Upper lobe of right lung (tissue), 1 donor: ENCODE data around the gene AP1B1. TPM values are rescaled to one million over a fixed set of nuclear protein-coding genes. Genes with fewer than 3 reads are reported as not detected.
A peak's percentile ranks its signal among the peaks of the same experiment; 100 is the strongest.

Experiments used
- ATAC-seq: fragments of 200-7000 bp; cut with Tn5 transposase; one replicate; pipeline ENCODE4 v1.9.1; 2020; ENCODE audit warnings: mild to moderate bottlenecking, moderate library complexity
- DNase-seq: peaks from one replicate; pipeline ENCODE4 v3.0.0-alpha.2; 2020
- H3K27ac ChIP-seq: fragments of 200-600 bp; one replicate; pipeline ENCODE4 v1.8.0; 2022
- H3K27me3 ChIP-seq: fragments of 200-600 bp; one replicate; pipeline ENCODE4 v1.8.0; 2022; ENCODE audit warnings: mild to moderate bottlenecking
- H3K36me3 ChIP-seq: fragments of 200-600 bp; one replicate; pipeline ENCODE4 v1.8.0; 2022
- H3K4me1 ChIP-seq: fragments of 200-600 bp; one replicate; pipeline ENCODE4 v1.8.0; 2022
- H3K4me3 ChIP-seq: fragments of 200-600 bp; one replicate; pipeline ENCODE4 v1.8.0; 2022; ENCODE audit warnings: mild to moderate bottlenecking
- H3K9me3 ChIP-seq: fragments of 200-600 bp; one replicate; pipeline ENCODE4 v1.8.0; 2022
- CTCF ChIP-seq: fragments of 200-600 bp; IDR thresholded peaks from one replicate; pipeline ENCODE4 v1.8.0; 2022; ENCODE audit warnings: antibody characterized with exemption
- intact Hi-C: fragments of 100-400 bp; cut with DNase I; formaldehyde crosslinking; loops from one replicate; pipeline ENCODE4 v1.11.0; 2022
- total RNA-seq: library from RNA; stranded (reverse); fragmentation: NEBNext Ultra II Directional; extraction: Animal tissue kit (Norgen Biotek cat#: 25700); gene quantifications from one replicate; pipeline ENCODE4 v1.2.1, GENCODE V29; 2021
- donor health status: DM: no; HTN: yes; CAD: no; lungs with severe emphysema.

AP1B1 gene
- total RNA-seq, 1 donor from 2014 or later = 62.4 TPM

- peaks cover 78% of the 10 kb centered on the region for H3K36me3 ChIP-seq
- peak; percentile 71 for ATAC-seq
- DNase-seq = peak; percentile 87
These were observed 44.2 kb downstream of the AP1B1 start for GRCh38 chr22:29344137-29344536.

GRCh38 chr22:29343313-29343805 is 45.0 kb downstream of the AP1B1 start:
- H3K27ac ChIP-seq = no peak overlapping the region
- ATAC-seq (peak; percentile 54), DNase-seq (peak; percentile 85)
- H3K9me3 ChIP-seq = no peaks in the 10 kb centered on the region
- TF ChIP-seq CTCF = no peak
- peaks cover 78% of the 10 kb centered on the region for H3K36me3 ChIP-seq
- no peaks in the 10 kb centered on the region for H3K27me3 ChIP-seq
- intact Hi-C loops = no loop called here
- no peaks in the 10 kb centered on the region for H3K4me1 ChIP-seq
- H3K4me3 ChIP-seq = no peak overlapping the region

More at GRCh38 chr22:29344137-29344536, 44.2 kb downstream of the AP1B1 start:
- H3K27me3 ChIP-seq = no peaks in the 10 kb centered on the region
- intact Hi-C loops = no loop called here
- TF ChIP-seq CTCF = no peak
- no peaks in the 10 kb centered on the region for H3K4me1 ChIP-seq
- no peak overlapping the region for H3K4me3 ChIP-seq
- no peak overlapping the region for H3K27ac ChIP-seq
- H3K9me3 ChIP-seq = no peaks in the 10 kb centered on the region

GRCh38 chr22:29342577-29343312 is 45.6 kb downstream of the AP1B1 start:
- no peak for DNase-seq
- peak; percentile 35 for ATAC-seq
- no peaks in the 10 kb centered on the region for H3K4me1 ChIP-seq
- H3K9me3 ChIP-seq = no peaks in the 10 kb centered on the region
- H3K36me3 ChIP-seq = peaks cover 78% of the 10 kb centered on the region
- no peak for TF ChIP-seq CTCF
- no peak overlapping the region for H3K4me3 ChIP-seq
- no peak overlapping the region for H3K27ac ChIP-seq
- intact Hi-C loops = no loop called here
- no peaks in the 10 kb centered on the region for H3K27me3 ChIP-seq

- no peak for ATAC-seq
- no peak overlapping the region for H3K27ac ChIP-seq
- intact Hi-C loops = no loop called here
- no peak for DNase-seq
- peaks cover 78% of the 10 kb centered on the region for H3K36me3 ChIP-seq
- H3K4me3 ChIP-seq = no peak overlapping the region
- no peaks in the 10 kb centered on the region for H3K4me1 ChIP-seq
- no peaks in the 10 kb centered on the region for H3K27me3 ChIP-seq
- TF ChIP-seq CTCF = no peak
- H3K9me3 ChIP-seq = no peaks in the 10 kb centered on the region
These were observed 46.2 kb downstream of the AP1B1 start for GRCh38 chr22:29342177-29342576.

GRCh38 chr22:29341849-29342127 is 46.6 kb downstream of the AP1B1 start:
- Histone ChIP-seq H3K36me3 (peaks cover 78% of the 10 kb centered on the region), H3K9me3 (no peaks in the 10 kb centered on the region), H3K4me1 (no peaks in the 10 kb centered on the region), H3K27me3 (no peaks in the 10 kb centered on the region), H3K4me3 (no peak overlapping the region), H3K27ac (no peak overlapping the region)
- DNase-seq (no peak), ATAC-seq (no peak)
- intact Hi-C loops = no loop called here
- TF ChIP-seq CTCF = no peak
